Stomach (tissue), 8 donors: Measurements from ENCODE around the gene MAT2A. TPM values are rescaled to one million over a fixed set of nuclear protein-coding genes. Genes with fewer than 3 reads are reported as not detected.

ENCODE experiments used
- polyA plus RNA-seq, 3 donors: library from polyadenylated mRNA; stranded (reverse); fragments of 200-250 nt; gene quantifications; one replicate each; pipeline ENCODE4 v1.2.3, GENCODE V29; 2013
- small RNA-seq, 4 donors: library from RNA; depleted of rRNA; stranded (forward); fragments of <200 nt; gene quantifications; one replicate each; pipeline ENCODE3, GENCODE V24; 2016
- total RNA-seq, 5 donors: library from RNA; depleted of rRNA; stranded (reverse); fragments of >200 nt; gene quantifications; one replicate each; pipeline versions ENCODE4 v1.1.0 to v1.2.3, GENCODE V29; 2014 to 2016
- donor health status: healthy with polysubstance abuse.
- donor health status: Bipolar disorder and iron deficiency.
- donor health status: healthy.

Gene MAT2A
- total and polyA plus RNA-seq, 8 donors = 73.3 to 278 (median 98.9) TPM

Small RNA genes lying within 50 kb of the gene (small RNA-seq; reads per million reads assigned to genes)
- 0 reads per million in 4 donors for gene RN7SL126P

Other genes with a start within 250 kb of the MAT2A start
- 100 to 1,000 TPM; 104 to 232 (median 181) TPM for gene TGOLN2, start 211.2 kb upstream of the MAT2A start, total RNA-seq
- gene TGOLN2, start 211.2 kb upstream of the MAT2A start, polyA plus RNA-seq = 10 to 100 TPM; 10.8 to 21.7 (median 13.0) TPM
- gene RETSAT, start 184.6 kb upstream of the MAT2A start, total RNA-seq = 10 to 100 TPM; 22.2 to 90.1 (median 83.9) TPM
- gene RETSAT, start 184.6 kb upstream of the MAT2A start, polyA plus RNA-seq = 10 to 100 TPM; 11.5 to 23.9 (median 19.4) TPM
- gene ELMOD3, start 184.4 kb upstream of the MAT2A start, total RNA-seq = 10 to 100 TPM; 16.9 to 43.8 (median 21.7) TPM
- 10 to 100 TPM; 13.4 to 19.7 (median 17.0) TPM for gene ELMOD3, start 184.4 kb upstream of the MAT2A start, polyA plus RNA-seq
- 100 to 1,000 TPM in 2 of 5 donors, 10 to 100 TPM in 3; 35.0 to 135 (median 50.8) TPM for gene CAPG, start 128.8 kb upstream of the MAT2A start, total RNA-seq
- 100 to 1,000 TPM; 146 to 350 (median 157) TPM for gene CAPG, start 128.8 kb upstream of the MAT2A start, polyA plus RNA-seq
- 10 to 100 TPM in 2 of 5 donors, 1 to 10 TPM in 1, not detected in 2; 2.2 to 14.5 (median 13.4) TPM for gene SH2D6, start 120.5 kb upstream of the MAT2A start, total RNA-seq
- 1 to 10 TPM; 1.1 to 2.3 (median 1.2) TPM for gene SH2D6, start 120.5 kb upstream of the MAT2A start, polyA plus RNA-seq
- gene GGCX, start 22.3 kb downstream of the MAT2A start, total RNA-seq = 10 to 100 TPM; 12.2 to 87.5 (median 19.6) TPM
- gene GGCX, start 22.3 kb downstream of the MAT2A start, polyA plus RNA-seq = 10 to 100 TPM in 2 of 3 donors, 1 to 10 TPM in 1; 5.2 to 15.1 (median 14.9) TPM
- 100 to 1,000 TPM in 2 of 5 donors, 10 to 100 TPM in 1, 1 to 10 TPM in 1, not detected in 1; 2.2 to 191 (median 79.6) TPM for gene VAMP8, start 38.4 kb downstream of the MAT2A start, total RNA-seq
- 100 to 1,000 TPM; 358 to 568 (median 435) TPM for gene VAMP8, start 38.4 kb downstream of the MAT2A start, polyA plus RNA-seq
- 10 to 100 TPM in 4 of 5 donors, 1 to 10 TPM in 1; 7.7 to 82.6 (median 29.5) TPM for gene VAMP5, start 45.3 kb downstream of the MAT2A start, total RNA-seq
- gene VAMP5, start 45.3 kb downstream of the MAT2A start, polyA plus RNA-seq = 10 to 100 TPM; 87.7 to 95.1 (median 90.4) TPM
- gene RNF181, start 56.6 kb downstream of the MAT2A start, total RNA-seq = 100 to 1,000 TPM in 1 of 5 donors, 10 to 100 TPM in 3, not detected in 1; 11.3 to 143 (median 79.1) TPM
- gene RNF181, start 56.6 kb downstream of the MAT2A start, polyA plus RNA-seq = 100 to 1,000 TPM; 217 to 272 (median 223) TPM
- gene TMEM150A, start 63.5 kb downstream of the MAT2A start, total RNA-seq = 10 to 100 TPM in 3 of 5 donors, 1 to 10 TPM in 1, not detected in 1; 5.0 to 62.4 (median 24.9) TPM
- 10 to 100 TPM; 15.9 to 27.8 (median 21.3) TPM for gene TMEM150A, start 63.5 kb downstream of the MAT2A start, polyA plus RNA-seq
- 10 to 100 TPM; 12.7 to 40.8 (median 19.7) TPM for gene C2orf68, start 72.9 kb downstream of the MAT2A start, total RNA-seq
- 10 to 100 TPM; 19.9 to 22.5 (median 20.5) TPM for gene C2orf68, start 72.9 kb downstream of the MAT2A start, polyA plus RNA-seq
- gene USP39, start 77.0 kb downstream of the MAT2A start, total RNA-seq = 100 to 1,000 TPM in 2 of 5 donors, 10 to 100 TPM in 3; 17.5 to 454 (median 51.0) TPM
- gene USP39, start 77.0 kb downstream of the MAT2A start, polyA plus RNA-seq = 10 to 100 TPM; 30.9 to 38.6 (median 37.5) TPM
- gene SFTPB, start 129.0 kb downstream of the MAT2A start, total RNA-seq = 1,000 to 10,000 TPM in 1 of 5 donors, 10 to 100 TPM in 1, 1 to 10 TPM in 1, under 1 TPM in 1, not detected in 1; 0.14 to 4,040 (median 7.4) TPM
- gene SFTPB, start 129.0 kb downstream of the MAT2A start, polyA plus RNA-seq = 10 to 100 TPM in 1 of 3 donors, 1 to 10 TPM in 1, under 1 TPM in 1; 0.44 to 10.8 (median 1.8) TPM
- gene GNLY, start 155.2 kb downstream of the MAT2A start, total RNA-seq = 1 to 10 TPM in 1 of 5 donors, under 1 TPM in 1, not detected in 3; 0.72 to 5.8 TPM
- gene GNLY, start 155.2 kb downstream of the MAT2A start, polyA plus RNA-seq = 1 to 10 TPM; 1.1 to 2.4 (median 1.7) TPM
- 10 to 100 TPM in 2 of 5 donors, 1 to 10 TPM in 3; 2.3 to 23.2 (median 9.7) TPM for gene ATOH8, start 214.8 kb downstream of the MAT2A start, total RNA-seq
- gene ATOH8, start 214.8 kb downstream of the MAT2A start, polyA plus RNA-seq = 10 to 100 TPM; 11.3 to 20.0 (median 15.3) TPM